Right kidney (tissue), 1 donor: ENCODE data around the gene SCAMP1.
"Not testable (repeated sequence)": the region's sequence is repeated elsewhere in the genome, so short reads cannot be mapped to it uniquely, and the experiment has no call there.

Experiments used
- DNase-seq: peaks from one replicate; pipeline ENCODE4 v3.0.0-alpha.2; 2016

SCAMP1 gene

DNA sequence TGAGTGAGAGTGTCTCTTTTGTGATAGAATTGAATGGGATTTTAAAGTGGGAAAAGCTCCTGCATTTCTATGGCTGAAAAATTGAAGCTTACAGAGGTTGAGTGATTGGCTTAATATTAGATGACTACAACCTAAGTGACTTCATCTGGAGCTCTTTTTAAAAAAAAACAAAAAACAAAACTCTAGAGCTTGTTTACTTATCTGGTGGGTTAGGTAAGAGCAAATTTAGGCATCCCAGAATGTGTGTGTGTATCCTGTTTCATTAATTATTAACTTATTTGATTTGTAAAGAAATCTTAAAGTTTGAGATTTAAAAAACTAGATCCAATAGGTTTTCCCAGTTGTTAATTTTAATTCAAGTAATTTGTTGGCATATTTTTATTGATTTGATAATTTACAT, 60.1 kb downstream of the SCAMP1 start:
- no peak for DNase-seq

DNA sequence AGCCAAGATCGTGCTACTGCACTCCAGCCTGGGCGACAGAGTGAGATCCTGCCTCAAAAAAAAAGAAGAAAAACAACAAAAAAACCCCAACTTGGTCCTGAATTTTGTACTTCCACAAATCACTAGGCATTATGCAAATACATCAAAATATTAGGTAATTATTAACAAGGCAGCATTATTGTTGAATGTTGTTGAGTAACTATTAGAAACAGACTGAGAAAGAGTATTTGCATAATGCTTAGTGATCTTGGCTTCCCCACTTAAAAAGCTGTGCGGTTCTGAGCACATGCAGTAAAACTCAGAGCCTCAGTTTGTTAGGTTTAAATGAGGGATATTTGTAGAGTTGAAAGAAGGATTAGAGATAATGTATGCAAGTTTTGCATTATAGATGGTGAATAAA, 64.2 kb downstream of the SCAMP1 start:
- DNase-seq: no peak

DNA sequence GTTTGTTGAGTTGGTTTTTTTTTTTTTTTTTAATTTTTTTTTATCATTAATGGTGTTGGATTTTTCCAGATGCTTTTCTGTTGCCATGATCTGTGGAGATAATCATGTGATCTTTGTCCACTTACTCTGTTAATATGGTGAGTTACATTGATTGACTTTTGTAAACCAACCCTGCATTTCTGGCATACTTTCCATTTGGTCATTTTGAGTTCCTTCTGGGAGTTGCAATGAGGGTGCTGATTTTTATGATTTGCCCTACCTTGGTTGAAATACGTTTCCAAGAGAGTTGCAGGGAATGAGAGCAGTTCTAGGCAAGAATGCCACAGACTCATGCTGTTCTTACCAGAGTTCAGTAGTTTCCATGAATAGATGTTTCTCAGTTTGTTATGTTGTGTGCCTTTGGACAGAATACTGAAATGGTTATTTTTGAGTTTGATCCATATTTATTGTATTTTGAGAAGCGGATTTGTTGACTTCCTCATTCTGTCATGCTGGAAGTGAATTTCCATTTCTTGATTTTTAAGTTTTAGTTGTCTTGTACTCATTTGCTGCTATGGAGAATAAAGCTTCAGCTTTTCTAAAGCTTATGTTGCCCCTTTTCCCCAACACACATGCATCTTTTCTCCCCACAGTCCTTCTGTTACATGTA, 69.0 kb downstream of the SCAMP1 start:
- DNase-seq: no peak

DNA sequence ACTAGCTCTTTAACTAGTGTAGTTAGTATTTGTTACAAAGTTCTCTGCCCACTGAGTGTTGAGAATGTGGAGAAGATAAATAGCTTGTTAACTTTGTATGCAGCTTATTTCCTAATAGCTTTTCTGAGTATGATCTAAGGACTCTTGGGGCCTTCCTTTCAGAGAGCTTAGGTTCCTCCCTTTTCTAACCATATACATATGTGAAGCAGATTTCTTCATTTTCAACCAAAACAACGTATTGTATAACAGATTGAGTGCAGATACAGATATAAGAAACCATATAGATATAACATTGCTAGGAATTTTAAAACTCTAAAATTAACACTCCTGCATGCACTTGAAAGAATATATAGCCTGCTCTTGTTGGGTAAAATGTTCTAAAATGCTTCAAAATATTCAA, 70.4 kb downstream of the SCAMP1 start:
- DNase-seq: no peak

DNA sequence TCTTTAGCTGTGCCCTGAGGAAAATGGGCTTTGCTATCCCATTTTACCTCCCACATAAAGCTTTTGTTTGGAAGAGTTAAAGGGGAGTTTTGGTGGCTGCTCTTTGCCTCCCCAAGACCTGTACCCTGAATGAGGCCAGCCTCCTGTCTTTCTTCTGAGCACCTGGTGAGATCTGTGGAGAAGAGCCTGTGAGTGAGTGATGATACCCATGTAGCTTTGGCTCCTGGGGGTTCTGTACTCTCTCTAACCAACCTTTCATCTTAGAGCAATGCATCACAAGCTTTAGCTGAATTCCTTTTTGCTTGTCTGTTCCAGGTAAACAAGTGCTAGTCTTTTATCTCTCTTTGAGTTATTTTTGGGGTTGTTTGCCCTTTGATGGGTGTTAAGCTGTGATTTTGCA, 73.6 kb downstream of the SCAMP1 start:
- no peak for DNase-seq

DNA sequence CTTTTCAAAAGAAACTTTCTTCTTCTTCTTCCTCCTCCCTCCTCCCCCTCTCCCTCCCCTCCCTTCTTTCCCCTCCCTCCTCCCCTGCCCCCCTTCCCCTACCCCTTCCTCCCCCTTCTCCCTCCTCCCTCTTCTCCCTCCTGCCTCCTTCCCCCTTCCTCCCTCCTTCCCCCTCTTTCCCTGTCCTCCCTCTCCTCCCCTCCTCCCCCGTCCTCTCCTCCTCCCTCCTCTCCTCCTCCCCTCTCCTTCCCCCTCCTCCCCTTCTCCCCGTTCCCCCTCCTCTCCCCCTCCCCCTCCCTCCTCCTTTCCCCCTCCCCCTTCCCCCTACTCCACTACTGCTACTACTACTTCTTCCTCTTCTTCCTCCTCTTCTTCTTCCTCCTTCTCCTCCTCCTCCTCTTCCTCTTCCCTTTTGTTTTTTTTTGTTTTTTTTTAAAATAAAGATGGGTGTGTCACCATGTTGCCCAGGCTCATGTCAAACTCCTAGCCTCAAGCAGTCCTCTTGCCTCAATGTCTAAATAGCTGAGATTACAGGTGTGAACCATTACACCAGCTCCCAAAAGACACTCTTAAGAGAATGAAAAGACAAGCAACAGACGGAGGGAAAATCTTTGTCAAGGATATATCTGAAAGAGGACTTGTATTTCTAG, 87.5 kb downstream of the SCAMP1 start:
- no peak for DNase-seq

DNA sequence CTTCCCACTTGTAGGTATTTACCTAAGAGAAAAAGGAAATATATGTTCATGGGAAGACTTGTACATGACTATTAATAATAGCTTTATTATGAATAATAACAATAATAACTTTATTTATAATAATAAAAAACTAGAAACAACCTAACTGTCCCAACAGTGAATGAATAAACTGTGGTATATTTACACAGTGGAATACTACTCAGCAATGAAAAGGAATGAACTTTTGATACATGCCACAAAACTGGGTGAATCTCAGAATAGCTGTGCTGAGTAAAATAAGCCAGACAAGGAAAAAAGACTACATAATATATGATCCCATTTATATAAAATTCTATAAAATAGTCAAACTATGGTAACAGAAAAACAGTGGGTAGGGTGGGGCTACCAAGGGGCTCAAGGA, 88.7 kb downstream of the SCAMP1 start:
- DNase-seq: no peak

DNA sequence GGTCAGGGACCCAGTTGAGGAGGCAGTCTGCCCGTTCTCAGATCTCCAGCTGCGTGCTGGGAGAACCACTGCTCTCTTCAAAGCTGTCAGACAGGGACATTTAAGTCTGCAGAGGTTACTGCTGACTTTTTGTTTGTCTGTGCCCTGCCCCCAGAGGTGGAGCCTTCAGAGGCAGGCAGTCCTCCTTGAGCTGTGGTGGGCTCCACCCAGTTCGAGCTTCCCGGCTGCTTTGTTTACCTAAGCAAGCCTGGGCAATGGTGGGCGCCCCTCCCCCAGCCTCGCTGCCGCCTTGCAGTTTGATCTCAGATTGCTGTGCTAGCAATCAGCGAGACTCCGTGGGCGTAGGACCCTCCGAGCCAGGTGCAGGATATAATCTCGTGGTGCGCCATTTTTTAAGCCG, 97.1 kb downstream of the SCAMP1 start:
- DNase-seq: not testable (repeated sequence)

DNA sequence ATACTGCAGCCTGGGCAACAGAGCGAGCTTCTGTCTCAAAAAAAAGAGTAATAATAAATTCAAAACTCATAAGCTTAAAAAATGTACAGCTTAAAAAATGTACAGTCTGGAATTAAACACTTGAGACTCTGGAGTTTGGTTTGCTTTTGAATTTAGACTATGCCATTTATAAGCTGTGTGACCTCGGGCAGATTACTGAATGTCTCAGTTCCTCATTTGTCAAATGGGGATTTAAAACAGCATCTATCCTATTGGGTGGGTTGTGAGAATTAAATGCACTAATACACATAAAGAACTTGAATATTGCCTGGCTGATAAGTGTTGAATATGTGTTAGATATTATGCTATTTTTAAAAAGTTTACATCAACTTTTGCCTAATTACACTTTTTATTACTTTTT, 98.4 kb downstream of the SCAMP1 start:
- no peak for DNase-seq

DNA sequence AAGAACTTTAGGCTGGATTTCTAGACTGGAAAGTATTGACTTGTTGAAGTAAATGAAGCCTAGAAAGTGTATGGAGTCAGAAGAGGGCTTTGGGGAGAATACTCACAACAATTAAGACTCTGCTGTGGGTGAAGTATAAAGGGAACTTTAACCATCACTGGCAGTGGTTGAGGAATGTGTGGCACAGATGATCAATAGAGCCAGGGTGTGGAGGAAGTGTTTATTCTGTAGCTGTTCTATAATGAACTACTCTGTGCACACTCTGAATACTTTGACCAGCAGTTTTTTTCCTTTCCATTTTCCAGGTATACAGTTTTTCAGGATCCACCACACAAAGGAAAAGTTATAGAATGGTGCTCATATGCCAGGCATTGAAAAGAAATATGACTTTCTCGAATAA, 106.7 kb downstream of the SCAMP1 start:
- no peak for DNase-seq

DNA sequence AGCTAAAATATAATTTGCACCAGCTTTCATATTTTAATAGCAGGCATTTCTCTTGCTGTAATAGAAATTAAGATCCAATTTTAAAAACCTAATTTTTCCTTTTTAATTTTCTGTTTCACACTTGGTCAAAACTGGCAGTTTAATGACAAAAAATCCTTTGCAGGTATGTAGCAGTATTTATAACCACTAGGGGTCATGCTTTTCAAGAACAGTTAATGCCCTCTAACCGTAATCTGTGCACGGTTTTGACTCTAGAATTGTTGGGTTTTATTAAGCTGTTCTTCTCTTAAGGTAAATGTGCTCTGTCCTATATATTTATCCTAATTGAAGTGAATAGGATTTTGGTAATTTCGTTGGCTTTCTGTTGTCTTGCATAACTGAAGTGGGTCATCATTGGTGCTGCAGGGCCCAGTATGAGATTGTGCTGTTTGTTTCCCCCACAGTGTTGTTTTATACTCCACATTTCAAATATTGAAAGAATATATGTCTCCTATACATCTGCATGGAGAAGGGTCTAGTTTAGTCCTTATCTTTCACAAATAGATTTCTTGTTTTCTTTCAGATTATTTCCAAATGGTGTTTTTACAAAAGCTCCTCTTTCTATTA, 107.4 kb downstream of the SCAMP1 start:
- no peak for DNase-seq

DNA sequence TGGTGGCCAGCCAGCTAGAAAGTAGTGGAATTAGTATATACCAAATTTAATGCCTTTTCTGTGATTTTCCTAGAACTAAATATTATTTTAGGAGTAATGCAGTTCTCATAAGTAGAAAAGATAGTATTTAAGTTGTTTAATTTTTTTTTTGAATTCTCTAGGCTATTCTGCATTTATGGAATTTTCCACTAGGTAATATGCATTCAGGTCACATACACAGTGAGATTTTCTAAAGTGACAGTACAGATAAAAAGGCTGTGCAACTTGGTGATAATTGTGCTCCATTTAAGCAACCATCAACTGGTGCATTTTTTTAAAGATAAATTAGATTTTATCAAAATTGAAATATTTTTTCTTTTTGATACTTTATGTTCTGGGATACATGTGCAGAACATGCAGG, 111.5 kb downstream of the SCAMP1 start:
- no peak for DNase-seq

DNA sequence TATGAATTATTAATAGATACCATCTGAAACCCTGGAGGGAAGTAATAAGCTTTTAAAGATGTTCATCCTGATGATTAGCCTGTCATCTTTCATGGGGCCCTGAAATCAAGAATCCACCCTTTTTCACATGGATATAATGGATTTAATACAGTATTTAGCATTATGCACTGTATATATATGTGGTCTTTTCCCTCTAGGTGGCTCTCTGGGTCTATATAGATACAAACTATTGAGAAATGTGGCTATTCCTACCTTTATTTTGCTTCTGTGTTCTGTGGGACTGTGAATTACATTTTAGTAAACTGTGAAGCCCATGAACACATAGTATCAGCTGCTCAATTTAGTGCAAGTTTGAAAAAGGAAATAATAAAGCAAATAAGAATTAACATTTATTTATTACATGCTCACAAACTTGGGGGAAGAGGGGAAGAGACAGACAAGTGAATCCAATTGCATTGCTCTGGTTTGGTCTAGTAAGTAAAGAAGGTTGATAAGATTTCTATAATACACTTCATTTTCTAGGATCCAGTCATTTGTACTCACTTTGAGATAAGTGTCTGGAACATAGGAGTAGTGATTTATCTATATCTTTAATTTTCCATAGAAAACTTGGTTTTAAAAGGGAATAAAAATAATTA, 112.2 kb downstream of the SCAMP1 start:
- no peak for DNase-seq

DNA sequence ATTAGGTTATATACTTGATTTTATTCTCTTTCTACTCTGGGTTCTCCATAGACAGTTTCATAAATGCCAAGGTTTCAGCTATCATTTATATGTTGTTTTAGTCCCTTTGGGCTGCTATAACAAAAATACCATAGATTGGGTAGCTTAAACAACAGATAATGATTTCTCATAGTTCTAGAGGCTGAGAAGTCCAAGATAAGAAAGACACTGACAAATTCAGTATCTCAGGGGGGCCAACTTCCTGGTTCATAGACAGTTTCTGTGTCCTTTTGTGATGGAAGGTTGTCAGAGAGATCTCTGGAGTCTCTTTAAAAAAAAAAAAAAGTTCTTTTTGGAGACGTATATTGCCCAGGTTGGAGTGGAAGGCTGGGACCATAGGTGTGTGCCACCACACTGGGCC, 113.3 kb downstream of the SCAMP1 start:
- no peak for DNase-seq

DNA sequence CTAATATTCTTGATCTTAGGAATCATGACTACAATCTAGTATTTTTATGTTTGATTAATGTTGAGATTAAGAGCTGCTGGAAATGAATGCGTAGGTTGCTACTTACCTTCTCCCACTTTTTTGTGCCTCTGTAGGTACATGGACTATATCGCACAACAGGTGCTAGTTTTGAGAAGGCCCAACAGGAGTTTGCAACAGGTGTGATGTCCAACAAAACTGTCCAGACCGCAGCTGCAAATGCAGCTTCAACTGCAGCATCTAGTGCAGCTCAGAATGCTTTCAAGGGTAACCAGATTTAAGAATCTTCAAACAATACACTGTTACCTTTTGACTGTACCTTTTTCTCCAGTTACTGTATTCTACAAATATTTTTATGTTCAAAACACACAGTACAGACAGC, 115.0 kb downstream of the SCAMP1 start:
- DNase-seq: no peak

DNA sequence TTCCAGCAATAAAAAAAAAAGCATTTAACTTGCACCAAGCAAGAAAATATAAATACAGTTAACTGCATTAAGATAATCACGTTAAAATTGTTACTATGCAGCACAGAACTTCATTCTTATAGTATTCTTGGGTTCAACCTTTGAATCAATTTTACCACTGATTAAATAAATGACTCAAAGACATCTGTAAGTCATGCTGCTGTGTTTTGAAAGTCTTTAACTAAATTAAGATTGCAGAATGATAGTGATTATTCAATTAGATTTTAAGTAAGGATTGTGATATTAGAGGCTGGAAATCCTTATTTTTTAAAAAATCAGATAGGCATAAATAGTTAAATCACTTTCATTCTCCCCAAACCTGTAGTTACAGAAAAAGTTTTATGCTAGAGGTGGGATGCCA, 116.4 kb downstream of the SCAMP1 start:
- DNase-seq: no peak

DNA sequence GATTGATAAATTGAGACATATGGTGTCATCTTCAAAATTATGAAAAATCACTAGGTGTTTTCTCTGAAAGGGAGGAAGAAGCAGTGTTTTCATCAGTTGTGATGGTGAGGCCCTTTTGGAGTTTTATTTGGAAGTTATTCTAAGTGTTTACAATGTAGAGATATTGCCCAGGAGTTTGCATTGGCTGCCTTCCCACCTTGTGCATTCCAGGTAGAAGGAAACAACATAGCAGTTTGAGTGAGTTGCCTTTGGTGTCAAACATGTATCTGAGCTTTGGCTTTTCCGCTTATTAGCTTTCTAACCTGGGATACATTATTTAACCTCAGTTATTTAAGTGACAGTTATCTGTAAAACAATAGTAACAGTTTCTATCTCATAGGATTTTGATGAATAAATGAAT, 122.5 kb downstream of the SCAMP1 start:
- no peak for DNase-seq

DNA sequence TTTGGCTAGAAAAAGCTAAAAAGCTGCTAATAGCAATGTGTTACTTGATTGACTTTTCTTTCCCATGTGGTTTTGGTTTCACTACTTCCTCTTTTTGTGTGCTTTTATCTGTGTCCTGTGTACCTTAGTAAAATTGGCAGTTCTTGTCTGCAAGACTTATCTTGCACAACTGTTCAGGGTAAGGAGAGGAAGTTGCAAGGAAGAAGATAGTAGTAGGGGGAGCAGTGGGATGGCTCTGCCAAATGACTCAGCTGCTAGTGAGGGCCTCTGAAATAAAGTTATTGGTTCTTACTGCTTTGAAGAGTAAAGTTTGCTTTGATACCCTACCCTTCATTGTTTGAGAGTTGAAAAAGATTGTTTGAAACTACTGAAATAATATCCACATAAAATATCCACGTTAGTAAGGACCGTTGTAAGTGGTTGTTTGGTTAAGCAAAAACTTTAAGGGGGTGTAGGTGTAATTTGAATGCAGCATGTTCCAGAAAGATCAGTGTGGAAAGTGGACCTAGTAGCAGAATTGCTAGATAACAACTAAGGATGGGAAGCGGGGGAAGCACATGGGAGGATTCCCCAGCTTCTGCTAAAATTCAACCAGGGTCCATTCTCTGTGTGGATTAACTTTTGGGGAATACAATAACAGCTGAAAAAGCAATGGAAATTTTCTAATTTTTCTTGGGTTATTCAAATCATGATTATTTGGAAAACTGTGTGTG, 123.5 kb downstream of the SCAMP1 start:
- DNase-seq: no peak

DNA sequence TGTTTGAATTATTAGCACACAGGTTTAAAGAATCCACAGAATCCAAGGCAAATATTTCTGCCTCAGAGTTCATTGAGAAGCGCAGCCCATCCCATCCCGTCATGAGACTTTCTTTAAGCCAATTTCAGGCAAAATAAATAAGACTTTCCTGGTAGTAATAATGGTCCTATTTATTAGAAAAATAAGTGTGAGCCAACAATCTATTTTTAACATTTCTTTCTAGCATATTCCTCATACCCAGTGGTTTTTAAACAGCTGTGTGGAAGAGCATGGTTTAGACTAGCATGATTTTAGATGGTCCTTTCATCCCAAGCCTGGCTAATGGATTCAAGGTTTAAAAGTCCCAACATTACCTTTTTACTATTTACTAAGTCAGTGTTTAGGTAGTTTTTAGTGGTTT, 125.8 kb downstream of the SCAMP1 start:
- no peak for DNase-seq

DNA sequence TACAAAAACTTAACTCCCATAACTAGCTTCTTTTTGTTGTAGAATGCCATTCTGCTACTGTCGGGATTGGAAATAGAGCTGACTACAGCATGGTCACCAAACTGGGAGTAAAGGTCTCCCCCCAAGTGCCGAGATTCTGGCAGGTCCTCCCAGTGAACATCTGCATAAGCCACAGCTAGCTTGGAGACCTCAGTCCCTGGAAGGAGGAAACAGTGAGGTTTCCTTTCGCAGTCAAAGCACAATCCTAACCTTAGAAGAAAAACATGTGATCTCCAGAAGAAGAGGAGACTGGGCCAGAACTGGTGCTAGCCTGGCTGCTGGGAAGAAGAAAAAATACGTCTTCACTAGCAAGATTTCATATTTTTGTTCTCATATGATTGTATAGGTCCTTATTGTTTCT, 127.4 kb downstream of the SCAMP1 start:
- no peak for DNase-seq

DNA sequence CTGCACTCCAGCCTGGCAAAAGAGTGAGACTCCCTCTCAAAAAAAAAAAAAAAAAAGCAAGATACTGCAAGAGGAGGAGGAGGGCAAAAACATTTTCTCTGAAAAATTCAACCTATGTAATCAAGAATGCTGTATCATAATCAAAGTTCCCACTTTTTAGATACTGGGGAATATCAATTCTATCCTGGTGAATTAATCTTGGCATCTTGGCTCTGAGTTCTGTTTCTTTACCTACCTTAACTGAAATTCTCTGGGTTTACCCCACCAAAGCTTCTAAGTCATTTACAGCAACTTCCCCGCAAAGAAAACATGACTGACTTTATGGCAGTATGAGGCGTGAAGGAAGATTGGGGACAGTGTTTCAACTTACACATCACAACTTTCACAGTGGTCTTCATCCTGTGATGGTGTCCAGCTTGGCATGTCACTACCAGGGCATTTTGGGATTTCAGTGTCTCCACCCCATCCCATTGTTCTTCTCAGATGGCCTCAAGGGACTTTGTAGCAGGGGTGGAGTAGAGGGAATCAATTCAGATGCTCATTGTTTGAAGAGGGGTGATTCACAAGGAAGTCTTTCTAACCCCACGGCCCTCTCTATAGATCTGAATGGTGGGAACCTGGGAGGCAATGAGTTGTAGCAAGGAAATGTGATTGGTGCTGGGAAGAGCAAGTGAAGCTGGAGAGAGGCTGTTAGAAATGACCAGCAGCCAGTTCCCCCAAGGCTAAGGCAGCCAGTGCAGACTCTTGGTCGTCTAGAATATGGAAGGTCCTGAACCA, 130.5 kb downstream of the SCAMP1 start:
- no peak for DNase-seq

DNA sequence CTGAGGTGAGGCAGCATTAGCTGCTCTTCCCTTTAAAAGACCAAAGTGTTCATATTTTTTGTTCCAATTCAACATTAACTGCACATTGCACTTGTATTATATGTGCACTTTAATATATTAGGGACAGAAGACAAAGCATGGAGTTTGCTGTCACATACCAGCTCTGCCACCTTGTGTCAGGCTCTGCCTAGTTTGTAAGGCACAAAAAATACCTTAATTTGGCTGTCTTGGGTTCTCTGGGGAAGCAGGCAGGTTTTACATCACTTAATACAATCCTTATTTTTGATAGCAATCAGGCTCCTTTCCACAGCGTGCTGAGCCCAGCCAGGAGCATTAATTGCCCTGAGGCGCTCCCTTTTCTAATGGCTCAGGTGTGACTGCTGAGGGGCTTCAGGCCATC, 131.8 kb downstream of the SCAMP1 start:
- no peak for DNase-seq
